Smooth muscle cell (in vitro differentiated cells): ENCODE results near the gene NMT1. TPM values are rescaled to one million over a fixed set of nuclear protein-coding genes. Genes with fewer than 3 reads are reported as not detected.

Source experiments
- DNase-seq: peaks from one replicate; lab custom pipeline; 2025; ENCODE audit not compliant: unreplicated experiment; lab: John Stamatoyannopoulos, UW
- H2AFZ ChIP-seq: fragments of 200-600 bp; sonication (generic); 2 replicates; pipeline ENCODE4 v1.6.0; 2016; ENCODE audit warnings: antibody characterized with exemption, low read depth, mild to moderate bottlenecking
- H3F3A ChIP-seq: fragments of 200-600 bp; sonication (generic); 2 replicates; pipeline ENCODE4 v1.6.0; 2017; ENCODE audit warnings: antibody characterized with exemption, low read depth
- H3K27ac ChIP-seq: fragments of 200-600 bp; sonication (generic); 2 replicates; pipeline ENCODE4 v1.5.1; 2016; ENCODE audit warnings: low read depth, mild to moderate bottlenecking
- H3K27me3 ChIP-seq: fragments of 200-600 bp; sonication (generic); 2 replicates; pipeline ENCODE4 v1.6.1; 2016; ENCODE audit warnings: low read depth, mild to moderate bottlenecking
- H3K36me3 ChIP-seq: fragments of 200-600 bp; sonication (generic); 2 replicates; pipeline ENCODE4 v1.5.1; 2016; ENCODE audit warnings: low read depth
- H3K4me1 ChIP-seq: fragments of 200-600 bp; sonication (generic); 2 replicates; pipeline ENCODE4 v1.5.1; 2016; ENCODE audit warnings: low read depth
- H3K4me2 ChIP-seq: fragments of 200-600 bp; sonication (generic); 2 replicates; pipeline ENCODE4 v1.6.0; 2016; ENCODE audit warnings: mild to moderate bottlenecking
- H3K4me3 ChIP-seq: fragments of 200-600 bp; sonication (generic); 2 replicates; pipeline ENCODE4 v1.5.1; 2016; ENCODE audit warnings: mild to moderate bottlenecking
- H3K79me2 ChIP-seq: fragments of 200-600 bp; sonication (generic); 2 replicates; pipeline ENCODE4 v1.6.0; 2016; ENCODE audit warnings: low read depth, mild to moderate bottlenecking
- H3K9ac ChIP-seq: fragments of 200-600 bp; sonication (generic); 2 replicates; pipeline ENCODE4 v1.6.0; 2016; ENCODE audit warnings: low read depth
- H3K9me3 ChIP-seq: fragments of 200-600 bp; sonication (generic); replicated peaks from 2 replicates; pipeline ENCODE4 v1.5.1; 2016; ENCODE audit warnings: low read depth
- H4K20me1 ChIP-seq: fragments of 200-600 bp; sonication (generic); 2 replicates; pipeline ENCODE4 v1.6.0; 2016; ENCODE audit warnings: low read depth
- CTCF ChIP-seq: fragments of 200-600 bp; sonication (generic); IDR thresholded peaks from 2 replicates; pipeline ENCODE4 v1.5.1; 2017; ENCODE audit warnings: borderline replicate concordance, mild to moderate bottlenecking, antibody characterized with exemption; ENCODE audit not compliant: insufficient read depth, poor library complexity, severe bottlenecking
- WGBS: methylation state at CpG from one replicate; pipeline ENCODE4 v1.1.7; 2016; ENCODE audit warnings: low lambda C conversion rate; 5-methylcytosine and 5-hydroxymethylcytosine counted together
- polyA plus RNA-seq: library from polyadenylated mRNA; unstranded; fragments of >200 nt; fragmentation: Nextera tagmentation; extraction: Ambion mirVana; gene quantifications from 2 replicates; pipeline ENCODE4 v1.2.1, GENCODE V29; 2016
- total RNA-seq: library from RNA; depleted of rRNA; stranded (reverse); fragments of >200 nt; gene quantifications from 2 replicates; pipeline ENCODE4 v1.2.3, GENCODE V29; 2014

The NMT1 gene
- total and polyA plus RNA-seq, 2 experiments from 2014 or later: 87.6 to 105 TPM

- H3F3A ChIP-seq: peaks cover 24% of the 10 kb centered on the region
- no peak for TF ChIP-seq CTCF
- H3K27me3 ChIP-seq: no peaks in the 10 kb centered on the region
- no peak overlapping the region for H3K27ac ChIP-seq
- WGBS: 92% methylated on average over 8 of the region's 8 CpGs
- no peaks in the 10 kb centered on the region for H3K36me3 ChIP-seq
- peaks cover 81% of the 10 kb centered on the region for H3K79me2 ChIP-seq
- H3K9ac ChIP-seq: no peak overlapping the region
- H3K4me1 ChIP-seq: no peaks in the 10 kb centered on the region
- H3K4me2 ChIP-seq: no peak overlapping the region
- no peak overlapping the region for H2AFZ ChIP-seq
- no peak for DNase-seq
- no peak overlapping the region for H3K4me3 ChIP-seq
- H3K9me3 ChIP-seq: no peaks in the 10 kb centered on the region
- H4K20me1 ChIP-seq: peaks cover 59% of the 10 kb centered on the region
These were observed 8.9 kb downstream of the NMT1 start for GRCh38 chr17:45070001-45070400.

GRCh38 chr17:45070809-45071208, 9.7 kb downstream of the NMT1 start:
- no peak for DNase-seq
- H4K20me1 ChIP-seq: peaks cover 52% of the 10 kb centered on the region
- H3K4me1 ChIP-seq: no peaks in the 10 kb centered on the region
- no peak overlapping the region for H3K27ac ChIP-seq
- H3K27me3 ChIP-seq: no peaks in the 10 kb centered on the region
- H2AFZ ChIP-seq: no peak overlapping the region
- peaks cover 81% of the 10 kb centered on the region for H3K79me2 ChIP-seq
- H3K9me3 ChIP-seq: no peaks in the 10 kb centered on the region
- no peak overlapping the region for H3K4me3 ChIP-seq
- H3F3A ChIP-seq: peaks cover 24% of the 10 kb centered on the region
- no peak overlapping the region for H3K9ac ChIP-seq
- no peak for TF ChIP-seq CTCF
- H3K36me3 ChIP-seq: no peaks in the 10 kb centered on the region
- 96% methylated on average over 2 of the region's 2 CpGs for WGBS
- H3K4me2 ChIP-seq: no peak overlapping the region

GRCh38 chr17:45073414-45074070, 12.4 kb downstream of the NMT1 start:
- Histone ChIP-seq H4K20me1 (peaks cover 51% of the 10 kb centered on the region), H3K27me3 (no peaks in the 10 kb centered on the region), H3K9ac (peak overlapping the region; percentile 45), H3K27ac (peak overlapping the region; percentile 75), H3F3A (peaks cover 20% of the 10 kb centered on the region), H3K4me2 (peak overlapping the region; percentile 46), H3K4me1 (no peaks in the 10 kb centered on the region), H3K9me3 (no peaks in the 10 kb centered on the region), H3K79me2 (peaks cover 82% of the 10 kb centered on the region), H2AFZ (no peak overlapping the region), H3K36me3 (no peaks in the 10 kb centered on the region), H3K4me3 (no peak overlapping the region)
- 54% methylated on average over 5 of the region's 5 CpGs for WGBS
- DNase-seq: no peak
- TF ChIP-seq CTCF: no peak

- TF ChIP-seq CTCF: no peak
- Histone ChIP-seq H3K27me3 (no peaks in the 10 kb centered on the region), H3K9me3 (no peaks in the 10 kb centered on the region), H3K27ac (no peak overlapping the region), H3K79me2 (peaks cover 71% of the 10 kb centered on the region), H3F3A (peaks cover 15% of the 10 kb centered on the region), H3K4me3 (no peak overlapping the region), H3K9ac (no peak overlapping the region), H3K36me3 (peaks cover 12% of the 10 kb centered on the region), H3K4me2 (no peak overlapping the region), H4K20me1 (peaks cover 55% of the 10 kb centered on the region), H2AFZ (no peak overlapping the region), H3K4me1 (no peaks in the 10 kb centered on the region)
- no peak for DNase-seq
- WGBS: 87% methylated on average over 3 of the region's 3 CpGs
These were observed 16.5 kb downstream of the NMT1 start for GRCh38 chr17:45077643-45078042.
